Renal cortex interstitium (tissue), 11 donors: ENCODE measurements around the gene JAGN1. TPM values are rescaled to one million over a fixed set of nuclear protein-coding genes. Genes with fewer than 3 reads are reported as not detected.
A peak's percentile ranks its signal among the peaks of the same experiment; 100 is the strongest.

Experiments
- DNase-seq, 11 donors: peaks; one replicate each; pipeline ENCODE4 v3.0.0-alpha.2; 2013; ENCODE audit warnings: low read depth in 9 of 11, low spot score in 4 of 11; ENCODE audit errors: extremely low read depth in 1 of 11
- polyA plus RNA-seq, 3 donors: library from polyadenylated mRNA; unstranded; fragments of 120-200 nt; gene quantifications; one replicate each; pipeline ENCODE4 v1.2.1, GENCODE V29; 2013; ENCODE audit not compliant: insufficient read length in 3 of 3

Gene JAGN1
- polyA plus RNA-seq, 3 donors, result 40.4 to 47.0 (median 46.5) TPM

GRCh38 chr3:9909221-9910013, 19.0 kb downstream of the JAGN1 start:
- no peak for DNase-seq

GRCh38 chr3:9911863-9912262, 21.5 kb downstream of the JAGN1 start:
- DNase-seq, result no peak

- no peak for DNase-seq
These were observed 22.0 kb downstream of the JAGN1 start for GRCh38 chr3:9912294-9912935.

- DNase-seq, result no peak
These were observed 23.2 kb downstream of the JAGN1 start for GRCh38 chr3:9913601-9914000.

GRCh38 chr3:9914011-9914410, 23.6 kb downstream of the JAGN1 start:
- no peak for DNase-seq

- DNase-seq, result no peak
These were observed 24.3 kb downstream of the JAGN1 start for GRCh38 chr3:9914559-9915253.

- DNase-seq, result peak in 6 of 11 donors; percentile 54 to 66 (median 61)
These were observed 25.1 kb downstream of the JAGN1 start for GRCh38 chr3:9915254-9916141.

- DNase-seq, result no peak
These were observed 25.9 kb downstream of the JAGN1 start for GRCh38 chr3:9916346-9916733.

- peak in 8 of 11 donors; percentile 60 to 85 (median 72) for DNase-seq
These were observed 26.6 kb downstream of the JAGN1 start, which contains the start of gene IL17RC for GRCh38 chr3:9916734-9917680. IL17RC (plus strand) TSS chr3:9917098; CDS start chr3:9917316, 218 bp downstream.

GRCh38 chr3:9917820-9918219, 27.4 kb downstream of the JAGN1 start:
- no peak for DNase-seq

GRCh38 chr3:9918261-9919038, 28.0 kb downstream of the JAGN1 start:
- no peak for DNase-seq

GRCh38 chr3:9928158-9928557, 37.7 kb downstream of the JAGN1 start:
- DNase-seq, result no peak

- DNase-seq, result no peak
These were observed 40.5 kb downstream of the JAGN1 start for GRCh38 chr3:9930804-9931418.

GRCh38 chr3:9932535-9932842, 42.1 kb downstream of the JAGN1 start:
- no peak for DNase-seq

- DNase-seq, result peak in 8 of 11 donors; percentile 42 to 75 (median 56)
These were observed 42.6 kb downstream of the JAGN1 start for GRCh38 chr3:9932843-9933560.

GRCh38 chr3:9933561-9934234, 43.3 kb downstream of the JAGN1 start, which contains the start of gene CRELD1:
CRELD1 (plus strand) TSS chr3:9933834; CDS start chr3:9934439, 605 bp downstream.
- peak; percentile 77 to 92 (median 90) for DNase-seq
